Fibroblast of the aortic adventitia (primary cell): ENCODE results near the gene PRKCD. TPM values are rescaled to one million over a fixed set of nuclear protein-coding genes. Genes with fewer than 3 reads are reported as not detected.

Experiments used
- DNase-seq: peaks from one replicate; pipeline ENCODE4 v3.0.0-alpha.2; 2010; ENCODE audit warnings: low read depth
- H3K4me3 ChIP-seq: 2 replicates; pipeline ENCODE4 v1.5.1; 2011; ENCODE audit warnings: low read depth, mild to moderate bottlenecking, control low read depth, low read length, moderate library complexity
- total RNA-seq: library from RNA; depleted of rRNA; stranded (reverse); fragments of >200 nt; gene quantifications from 2 replicates; pipeline ENCODE4 v1.2.3, GENCODE V29; 2012; ENCODE audit warnings: low replicate concordance
- TF ChIP-seq, protein P1 (sequence below): IDR thresholded peaks from 2 replicates; pipeline ENCODE4 v1.5.1; 2011; ENCODE audit warnings: mild to moderate bottlenecking, low read length, control low read depth, inconsistent platforms; ENCODE audit not compliant: insufficient read depth

The PRKCD gene
- total RNA-seq, 1 donor: 2.9 TPM

GRCh38 chr3:53151465-53151864, 9.5 kb upstream of the PRKCD start:
- TF ChIP-seq, protein P1, sequence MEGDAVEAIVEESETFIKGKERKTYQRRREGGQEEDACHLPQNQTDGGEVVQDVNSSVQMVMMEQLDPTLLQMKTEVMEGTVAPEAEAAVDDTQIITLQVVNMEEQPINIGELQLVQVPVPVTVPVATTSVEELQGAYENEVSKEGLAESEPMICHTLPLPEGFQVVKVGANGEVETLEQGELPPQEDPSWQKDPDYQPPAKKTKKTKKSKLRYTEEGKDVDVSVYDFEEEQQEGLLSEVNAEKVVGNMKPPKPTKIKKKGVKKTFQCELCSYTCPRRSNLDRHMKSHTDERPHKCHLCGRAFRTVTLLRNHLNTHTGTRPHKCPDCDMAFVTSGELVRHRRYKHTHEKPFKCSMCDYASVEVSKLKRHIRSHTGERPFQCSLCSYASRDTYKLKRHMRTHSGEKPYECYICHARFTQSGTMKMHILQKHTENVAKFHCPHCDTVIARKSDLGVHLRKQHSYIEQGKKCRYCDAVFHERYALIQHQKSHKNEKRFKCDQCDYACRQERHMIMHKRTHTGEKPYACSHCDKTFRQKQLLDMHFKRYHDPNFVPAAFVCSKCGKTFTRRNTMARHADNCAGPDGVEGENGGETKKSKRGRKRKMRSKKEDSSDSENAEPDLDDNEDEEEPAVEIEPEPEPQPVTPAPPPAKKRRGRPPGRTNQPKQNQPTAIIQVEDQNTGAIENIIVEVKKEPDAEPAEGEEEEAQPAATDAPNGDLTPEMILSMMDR: no peak
- H3K4me3 ChIP-seq: no peak overlapping the region
- DNase-seq: no peak

DNA sequence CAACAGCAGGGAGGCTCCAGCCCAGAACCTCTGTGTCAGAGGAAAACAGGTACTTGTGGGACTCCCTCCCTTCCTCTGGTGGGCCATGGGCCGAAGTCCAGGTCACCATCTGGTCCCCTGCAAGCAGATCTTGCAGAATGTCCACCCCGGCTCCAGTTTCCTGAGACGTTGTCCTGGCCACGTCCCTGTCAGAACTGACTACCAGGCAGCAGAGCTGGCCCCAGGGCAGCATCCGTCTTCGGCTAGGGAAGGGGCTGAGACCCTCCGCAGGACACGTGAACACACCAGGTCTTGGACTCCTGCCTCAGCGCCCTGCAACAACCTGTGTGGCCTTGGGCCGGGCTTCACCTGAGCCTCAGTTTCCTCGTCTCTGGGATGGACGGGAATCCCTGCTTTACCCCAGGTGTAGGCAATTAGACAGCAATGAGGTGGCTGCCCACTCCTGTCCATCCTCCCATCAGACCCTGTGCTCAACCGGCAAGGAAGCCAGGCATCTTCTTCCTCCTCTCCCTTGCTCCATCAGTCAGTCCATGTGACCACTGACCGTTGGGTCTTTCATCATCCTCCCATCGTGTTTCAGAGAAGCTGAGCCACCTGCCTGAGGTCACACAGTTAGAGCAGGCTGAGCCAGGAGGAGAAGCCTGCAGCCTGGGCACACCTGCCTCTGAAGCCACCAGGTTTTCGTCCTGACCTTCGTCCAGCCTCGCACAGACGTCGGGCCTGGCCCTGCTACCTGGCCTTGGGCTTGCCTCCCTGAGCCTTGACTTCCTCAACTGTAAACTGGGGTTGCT, 8.9 kb upstream of the PRKCD start:
- DNase-seq: no peak
- TF ChIP-seq, protein P1: no peak
- H3K4me3 ChIP-seq: no peak overlapping the region

GRCh38 chr3:53153264-53153823, 7.7 kb upstream of the PRKCD start:
- no peak for DNase-seq
- H3K4me3 ChIP-seq: no peak overlapping the region
- TF ChIP-seq, protein P1: no peak

DNA sequence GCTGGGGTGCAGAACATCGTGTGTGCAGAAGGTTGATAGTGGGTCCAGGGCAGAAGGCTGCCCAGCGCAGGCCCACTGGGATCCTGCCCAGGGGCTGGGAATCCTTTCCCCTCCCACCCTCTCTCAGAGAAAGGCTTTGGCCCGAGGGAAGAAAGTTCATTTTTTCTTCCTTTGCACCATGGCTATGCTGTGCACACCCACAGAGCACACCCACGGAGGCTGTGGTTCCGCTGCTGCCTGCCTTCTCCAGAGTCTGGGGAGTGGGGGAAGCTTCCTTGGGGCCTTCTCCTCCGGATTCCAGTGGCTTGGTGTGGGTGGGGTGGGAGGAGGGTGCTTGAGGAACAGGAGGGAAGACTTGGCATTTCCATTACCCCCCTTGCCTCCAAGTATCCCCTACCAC, 7.0 kb upstream of the PRKCD start:
- H3K4me3 ChIP-seq: no peak overlapping the region
- DNase-seq: no peak
- TF ChIP-seq, protein P1: no peak

DNA sequence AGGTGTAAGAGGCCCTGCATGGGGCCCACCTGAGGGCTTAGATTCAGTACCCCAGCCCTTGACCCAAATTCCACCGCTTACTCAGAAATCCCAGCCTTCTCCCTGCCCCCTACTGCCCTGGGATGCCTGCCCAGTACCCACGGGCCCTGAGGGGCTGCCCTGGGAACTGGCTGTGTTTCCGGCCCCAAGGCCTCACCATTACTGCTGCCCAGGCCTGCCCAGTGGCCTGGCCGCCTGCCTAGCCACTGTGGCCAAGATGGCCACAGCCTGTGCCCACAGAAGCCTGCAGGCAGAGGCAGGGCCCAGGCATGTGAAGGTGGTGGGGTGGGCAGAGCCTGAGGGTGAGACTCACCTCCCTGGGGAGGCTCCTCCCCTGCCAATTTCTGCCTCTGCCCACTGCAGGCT, 6.1 kb upstream of the PRKCD start:
- no peak for DNase-seq

DNA sequence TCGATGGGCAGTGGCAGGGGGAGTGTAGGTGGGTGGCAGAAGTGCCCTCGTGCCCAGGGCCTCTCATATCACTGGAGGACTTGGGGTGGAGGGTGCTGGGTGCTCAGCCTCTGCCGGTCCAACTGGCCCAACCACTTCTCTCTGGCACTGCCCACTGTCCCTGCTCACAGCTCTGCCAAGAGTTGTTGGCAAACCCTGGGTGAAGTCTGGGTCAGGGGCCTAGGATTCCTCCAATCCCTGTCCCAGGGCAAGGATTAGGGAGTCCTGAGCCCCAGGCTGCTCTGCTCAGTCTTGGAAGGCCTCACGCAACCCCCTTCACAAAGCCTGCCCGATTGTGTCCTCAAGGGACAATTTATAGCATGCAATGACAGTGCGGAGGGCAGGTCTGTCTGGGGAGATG, 5.2 kb upstream of the PRKCD start:
- no peak overlapping the region for H3K4me3 ChIP-seq
- DNase-seq: no peak
- TF ChIP-seq, protein P1: no peak

More for the DNA sequence above, 6.1 kb upstream of the PRKCD start:
- no peak overlapping the region for H3K4me3 ChIP-seq
- TF ChIP-seq, protein P1: no peak
